Measurements from ENCODE around the gene MAGEA2B.
"Not testable (repeated sequence)": the region's sequence is repeated elsewhere in the genome, so short reads cannot be mapped to it uniquely, and the experiment has no call there.

MAGEA2B gene, protein sequence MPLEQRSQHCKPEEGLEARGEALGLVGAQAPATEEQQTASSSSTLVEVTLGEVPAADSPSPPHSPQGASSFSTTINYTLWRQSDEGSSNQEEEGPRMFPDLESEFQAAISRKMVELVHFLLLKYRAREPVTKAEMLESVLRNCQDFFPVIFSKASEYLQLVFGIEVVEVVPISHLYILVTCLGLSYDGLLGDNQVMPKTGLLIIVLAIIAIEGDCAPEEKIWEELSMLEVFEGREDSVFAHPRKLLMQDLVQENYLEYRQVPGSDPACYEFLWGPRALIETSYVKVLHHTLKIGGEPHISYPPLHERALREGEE

DNA sequence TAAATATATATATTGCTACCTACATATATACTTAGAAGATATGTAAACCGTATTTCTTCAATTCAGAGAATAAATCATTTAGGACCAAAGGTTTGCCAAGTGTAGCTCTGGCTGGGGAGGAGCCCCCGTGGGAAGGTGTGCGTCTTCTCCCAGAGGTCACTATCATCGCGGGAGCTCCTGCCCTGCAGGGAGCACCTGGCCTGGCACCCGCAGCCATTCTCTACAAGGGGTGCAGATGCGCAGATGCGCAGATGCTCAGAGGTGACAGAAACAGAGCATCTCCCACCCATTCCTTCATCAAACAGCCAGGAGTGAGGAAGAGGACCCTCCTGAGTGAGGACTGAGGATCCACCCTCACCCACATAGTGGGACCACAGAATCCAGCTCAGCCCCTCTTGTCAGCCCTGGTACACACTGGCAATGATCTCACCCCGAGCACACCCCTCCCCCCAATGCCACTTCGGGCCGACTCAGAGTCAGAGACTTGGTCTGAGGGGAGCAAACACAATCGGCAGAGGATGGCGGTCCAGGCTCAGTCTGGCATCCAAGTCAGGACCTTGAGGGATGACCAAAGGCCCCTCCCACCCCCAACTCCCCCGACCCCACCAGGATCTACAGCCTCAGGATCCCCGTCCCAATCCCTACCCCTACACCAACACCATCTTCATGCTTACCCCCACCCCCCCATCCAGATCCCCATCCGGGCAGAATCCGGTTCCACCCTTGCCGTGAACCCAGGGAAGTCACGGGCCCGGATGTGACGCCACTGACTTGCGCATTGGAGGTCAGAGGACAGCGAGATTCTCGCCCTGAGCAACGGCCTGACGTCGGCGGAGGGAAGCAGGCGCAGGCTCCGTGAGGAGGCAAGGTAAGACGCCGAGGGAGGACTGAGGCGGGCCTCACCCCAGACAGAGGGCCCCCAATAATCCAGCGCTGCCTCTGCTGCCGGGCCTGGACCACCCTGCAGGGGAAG, at the start of gene MAGEA2B:
Gene MAGEA2B, plus strand, starts transcription at position 814 of the 973 bp plus-strand sequence. CDS start 2,479 bp downstream, outside the sequence.
- not testable (repeated sequence) for H3K36me3 ChIP-seq (ENCODE audit: insufficient read depth, low read length); H3K9ac ChIP-seq (ENCODE audit: low read depth, low read length); H3K9me3 ChIP-seq (ENCODE audit: control insufficient read depth, insufficient read depth, low read length); H3K4me1 ChIP-seq (ENCODE audit: insufficient read depth, low read length)

DNA sequence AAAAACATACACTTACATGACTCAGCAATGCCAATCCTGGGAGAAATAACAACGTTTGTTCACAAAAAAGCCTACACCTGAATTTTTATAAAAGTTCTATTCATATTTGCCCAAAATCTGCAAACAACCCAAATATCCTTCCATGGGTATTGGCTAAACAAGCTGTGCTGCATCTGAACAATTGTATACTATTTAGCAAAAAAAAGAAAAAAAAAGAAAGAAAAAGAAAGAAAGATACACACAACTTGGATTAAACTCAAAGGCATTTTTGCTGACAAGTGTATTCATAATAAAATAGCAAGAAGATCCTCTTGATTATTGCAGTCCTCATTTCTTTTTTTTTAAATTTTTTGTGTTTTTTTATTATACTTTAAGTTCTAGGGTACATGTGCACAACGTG, 40.3 kb upstream of the MAGEA2B start:
- H3K9me3 ChIP-seq (ENCODE audit: control insufficient read depth, insufficient read depth, low read length) = no peaks in the 10 kb centered on the region
- H3K4me1 ChIP-seq (ENCODE audit: insufficient read depth, low read length) = no peaks in the 10 kb centered on the region
- H3K9ac ChIP-seq (ENCODE audit: low read depth, low read length) = no peak overlapping the region
- H3K36me3 ChIP-seq (ENCODE audit: insufficient read depth, low read length) = no peaks in the 10 kb centered on the region

DNA sequence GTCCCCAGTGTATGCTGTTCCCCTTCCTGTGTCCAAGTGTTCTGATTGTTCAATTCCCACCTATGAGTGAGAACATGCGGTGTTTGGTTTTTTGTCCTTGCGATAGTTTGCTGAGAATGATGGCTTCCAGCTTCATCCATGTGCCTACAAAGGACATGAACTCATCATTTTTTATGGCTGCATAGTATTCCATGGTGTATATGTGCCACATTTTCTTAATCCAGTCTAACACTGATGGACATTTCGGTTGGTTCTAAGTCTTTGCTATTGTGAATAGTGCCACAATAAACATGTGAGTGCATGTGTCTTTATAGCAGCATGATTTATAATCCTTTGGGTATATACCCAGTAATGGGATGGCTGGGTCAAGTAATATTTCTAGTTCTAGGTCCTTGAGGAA, 39.8 kb upstream of the MAGEA2B start:
- H3K36me3 ChIP-seq (ENCODE audit: insufficient read depth, low read length); H3K4me1 ChIP-seq (ENCODE audit: insufficient read depth, low read length); H3K9me3 ChIP-seq (ENCODE audit: control insufficient read depth, insufficient read depth, low read length): not testable (repeated sequence)

DNA sequence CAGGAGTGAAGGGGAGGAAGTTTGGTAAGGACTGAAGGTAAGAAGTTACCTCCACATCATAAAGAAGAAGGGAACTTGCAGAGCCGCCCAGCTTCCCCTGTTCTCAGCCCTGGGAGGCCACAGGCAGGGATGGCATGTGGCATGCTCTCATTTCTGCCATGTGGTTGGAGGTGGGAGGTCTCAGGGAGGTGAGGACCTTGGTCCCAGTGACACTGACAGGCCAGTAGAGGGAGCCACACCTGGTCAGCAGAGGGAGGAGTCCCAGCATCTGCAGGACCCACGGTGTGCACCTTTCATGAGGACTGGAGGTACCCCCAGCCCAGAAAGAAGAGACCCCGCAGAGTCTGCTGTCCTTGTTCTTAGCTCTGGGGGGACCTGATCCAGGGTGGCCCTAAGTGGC, 33.4 kb upstream of the MAGEA2B start:
- not testable (repeated sequence) for H3K9ac ChIP-seq (ENCODE audit: low read depth, low read length); H3K36me3 ChIP-seq (ENCODE audit: insufficient read depth, low read length); H3K9me3 ChIP-seq (ENCODE audit: control insufficient read depth, insufficient read depth, low read length); H3K4me1 ChIP-seq (ENCODE audit: insufficient read depth, low read length)

More for the DNA sequence above, 39.8 kb upstream of the MAGEA2B start:
- not testable (repeated sequence) for H3K9ac ChIP-seq (ENCODE audit: low read depth, low read length)

DNA sequence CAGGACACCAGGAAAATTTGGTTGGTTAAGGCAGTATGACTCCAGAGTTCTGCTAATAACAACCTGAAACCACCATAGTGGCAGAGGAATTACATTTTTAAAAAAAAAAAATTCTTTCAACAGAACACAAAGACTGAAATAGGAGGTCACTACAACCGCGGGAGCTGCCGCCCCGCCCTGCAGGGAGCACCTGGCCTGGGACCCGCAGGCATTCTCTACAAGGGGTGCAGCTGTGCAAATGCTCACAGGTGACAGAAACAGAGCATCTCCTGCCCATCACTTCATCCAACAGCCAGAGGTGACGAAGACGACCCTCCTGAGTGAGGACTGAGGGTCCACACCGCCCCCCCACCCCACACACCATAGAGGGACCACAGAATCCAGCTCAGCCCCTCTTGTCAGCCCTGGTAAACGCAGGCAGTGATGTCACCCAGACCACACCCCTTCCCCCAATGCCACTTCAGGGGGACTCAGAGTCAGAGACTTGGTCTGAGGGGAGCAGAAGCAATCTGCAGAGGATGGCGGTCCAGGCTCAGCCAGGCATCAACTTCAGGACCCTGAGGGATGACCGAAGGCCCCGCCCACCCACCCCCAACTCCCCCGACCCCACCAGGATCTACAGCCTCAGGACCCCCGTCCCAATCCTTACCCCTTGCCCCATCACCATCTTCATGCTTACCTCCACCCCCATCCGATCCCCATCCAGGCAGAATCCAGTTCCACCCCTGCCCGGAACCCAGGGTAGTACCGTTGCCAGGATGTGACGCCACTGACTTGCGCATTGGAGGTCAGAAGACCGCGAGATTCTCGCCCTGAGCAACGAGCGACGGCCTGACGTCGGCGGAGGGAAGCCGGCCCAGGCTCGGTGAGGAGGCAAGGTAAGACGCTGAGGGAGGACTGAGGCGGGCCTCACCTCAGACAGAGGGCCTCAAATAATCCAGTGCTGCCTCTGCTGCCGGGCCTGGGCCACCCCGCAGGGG, 16.2 kb upstream of the MAGEA2B start, which contains the start of gene MAGEA3:
Gene MAGEA3, plus strand, starts transcription at position 843 of the 980 bp plus-strand sequence. CDS start 2,039 bp downstream, outside the sequence.
- H3K9ac ChIP-seq (ENCODE audit: low read depth, low read length); H3K9me3 ChIP-seq (ENCODE audit: control insufficient read depth, insufficient read depth, low read length): not testable (repeated sequence)

DNA sequence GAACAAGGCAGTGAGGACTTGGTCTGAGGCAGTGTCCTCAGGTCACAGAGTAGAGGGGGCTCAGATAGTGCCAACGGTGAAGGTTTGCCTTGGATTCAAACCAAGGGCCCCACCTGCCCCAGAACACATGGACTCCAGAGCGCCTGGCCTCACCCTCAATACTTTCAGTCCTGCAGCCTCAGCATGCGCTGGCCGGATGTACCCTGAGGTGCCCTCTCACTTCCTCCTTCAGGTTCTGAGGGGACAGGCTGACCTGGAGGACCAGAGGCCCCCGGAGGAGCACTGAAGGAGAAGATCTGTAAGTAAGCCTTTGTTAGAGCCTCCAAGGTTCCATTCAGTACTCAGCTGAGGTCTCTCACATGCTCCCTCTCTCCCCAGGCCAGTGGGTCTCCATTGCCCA, 14.0 kb upstream of the MAGEA2B start:
- H3K36me3 ChIP-seq (ENCODE audit: insufficient read depth, low read length); H3K9ac ChIP-seq (ENCODE audit: low read depth, low read length); H3K9me3 ChIP-seq (ENCODE audit: control insufficient read depth, insufficient read depth, low read length); H3K4me1 ChIP-seq (ENCODE audit: insufficient read depth, low read length): not testable (repeated sequence)

More for the DNA sequence above, 16.2 kb upstream of the MAGEA2B start, which contains the start of gene MAGEA3:
- not testable (repeated sequence) for H3K36me3 ChIP-seq (ENCODE audit: insufficient read depth, low read length); H3K4me1 ChIP-seq (ENCODE audit: insufficient read depth, low read length)

DNA sequence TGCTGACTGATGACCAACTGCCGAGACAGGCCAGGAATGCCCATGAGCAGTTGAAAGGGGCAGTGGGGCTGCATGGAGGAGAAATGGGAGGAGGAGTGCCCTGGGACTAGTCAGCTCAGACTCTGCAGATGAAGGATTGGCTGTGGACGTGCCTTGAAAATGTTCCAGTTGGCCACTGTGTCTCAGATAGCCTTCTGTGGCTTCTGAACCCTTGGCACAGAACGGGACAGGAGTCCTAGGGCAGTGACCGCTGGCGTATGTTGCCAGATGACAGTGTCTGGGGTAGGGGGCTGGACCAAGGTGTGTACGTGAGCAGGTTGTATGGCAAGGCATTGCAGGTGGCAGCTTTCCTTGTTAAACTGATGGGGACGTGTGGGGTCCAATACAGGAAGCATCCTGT, 7.9 kb upstream of the MAGEA2B start:
- not testable (repeated sequence) for H3K9me3 ChIP-seq (ENCODE audit: control insufficient read depth, insufficient read depth, low read length); H3K36me3 ChIP-seq (ENCODE audit: insufficient read depth, low read length); H3K9ac ChIP-seq (ENCODE audit: low read depth, low read length); H3K4me1 ChIP-seq (ENCODE audit: insufficient read depth, low read length)

DNA sequence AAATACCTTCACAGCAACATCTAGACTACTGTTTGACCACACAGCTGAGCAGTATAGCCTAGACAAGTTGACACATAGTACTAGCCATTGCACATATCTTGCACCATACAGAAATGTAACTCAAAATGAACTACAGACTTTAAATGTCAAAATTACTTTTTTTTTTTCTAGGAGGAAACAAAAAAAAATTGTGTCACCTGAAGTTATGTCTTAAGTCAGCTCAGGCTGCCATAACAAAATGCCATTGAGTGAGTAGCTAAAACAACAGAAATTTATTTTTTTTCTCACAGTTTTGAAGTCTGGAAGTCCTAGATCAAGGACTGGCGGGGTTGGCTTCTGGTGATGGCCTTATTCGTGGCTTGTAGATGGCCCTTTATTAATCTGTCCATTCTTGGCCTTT, 5.3 kb upstream of the MAGEA2B start, which contains the start of gene CSAG2:
Gene CSAG2, minus strand, starts transcription at position 101 of the 400 bp plus-strand sequence. CDS start 161 bp downstream, outside the sequence.
- H3K9me3 ChIP-seq (ENCODE audit: control insufficient read depth, insufficient read depth, low read length); H3K36me3 ChIP-seq (ENCODE audit: insufficient read depth, low read length); H3K9ac ChIP-seq (ENCODE audit: low read depth, low read length); H3K4me1 ChIP-seq (ENCODE audit: insufficient read depth, low read length): not testable (repeated sequence)

DNA sequence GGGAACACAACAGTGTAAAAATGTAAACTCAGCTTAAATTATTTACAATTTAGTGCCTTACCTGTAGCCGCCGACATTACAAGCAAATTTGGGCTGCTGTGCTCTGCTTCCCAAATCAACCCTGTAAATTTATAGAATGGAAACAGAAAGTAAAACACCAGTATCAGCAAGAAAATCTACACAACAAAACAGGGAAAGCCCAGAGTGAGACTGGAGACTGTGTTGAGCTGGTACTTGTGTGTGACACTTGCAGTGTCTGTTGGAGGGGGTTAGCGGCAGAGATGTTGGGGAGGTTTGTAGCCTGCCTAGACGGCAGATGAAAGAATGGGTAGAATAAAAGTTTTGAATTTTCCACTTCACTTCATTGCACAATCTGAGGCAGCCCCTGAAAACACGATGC, 1.2 kb upstream of the MAGEA2B start:
- not testable (repeated sequence) for H3K4me1 ChIP-seq (ENCODE audit: insufficient read depth, low read length); H3K36me3 ChIP-seq (ENCODE audit: insufficient read depth, low read length); H3K9me3 ChIP-seq (ENCODE audit: control insufficient read depth, insufficient read depth, low read length); H3K9ac ChIP-seq (ENCODE audit: low read depth, low read length)

DNA sequence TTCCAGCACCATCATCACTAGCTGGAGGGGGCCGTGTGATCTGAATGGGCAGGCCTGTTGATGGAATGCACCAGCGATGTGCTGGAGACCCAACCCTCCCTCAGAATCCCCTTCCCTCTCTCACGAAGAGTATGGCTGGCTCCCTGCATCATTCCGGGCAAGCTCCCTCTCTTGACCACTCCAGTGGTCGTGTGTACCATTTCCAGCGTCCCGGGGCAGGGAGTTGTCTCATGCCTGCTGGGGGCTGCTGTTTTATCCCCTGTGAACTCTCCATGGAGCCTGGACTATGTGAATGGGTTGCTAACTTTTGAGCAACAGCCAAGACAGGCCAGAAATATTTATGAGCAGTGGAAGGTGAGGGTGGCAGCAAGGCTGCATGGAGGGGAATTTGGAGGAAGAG, 11.0 kb downstream of the MAGEA2B start:
- no peaks in the 10 kb centered on the region for H3K36me3 ChIP-seq (ENCODE audit: insufficient read depth, low read length)
- H3K4me1 ChIP-seq (ENCODE audit: insufficient read depth, low read length) = no peaks in the 10 kb centered on the region
- H3K9me3 ChIP-seq (ENCODE audit: control insufficient read depth, insufficient read depth, low read length) = no peaks in the 10 kb centered on the region
- no peak overlapping the region for H3K9ac ChIP-seq (ENCODE audit: low read depth, low read length)

DNA sequence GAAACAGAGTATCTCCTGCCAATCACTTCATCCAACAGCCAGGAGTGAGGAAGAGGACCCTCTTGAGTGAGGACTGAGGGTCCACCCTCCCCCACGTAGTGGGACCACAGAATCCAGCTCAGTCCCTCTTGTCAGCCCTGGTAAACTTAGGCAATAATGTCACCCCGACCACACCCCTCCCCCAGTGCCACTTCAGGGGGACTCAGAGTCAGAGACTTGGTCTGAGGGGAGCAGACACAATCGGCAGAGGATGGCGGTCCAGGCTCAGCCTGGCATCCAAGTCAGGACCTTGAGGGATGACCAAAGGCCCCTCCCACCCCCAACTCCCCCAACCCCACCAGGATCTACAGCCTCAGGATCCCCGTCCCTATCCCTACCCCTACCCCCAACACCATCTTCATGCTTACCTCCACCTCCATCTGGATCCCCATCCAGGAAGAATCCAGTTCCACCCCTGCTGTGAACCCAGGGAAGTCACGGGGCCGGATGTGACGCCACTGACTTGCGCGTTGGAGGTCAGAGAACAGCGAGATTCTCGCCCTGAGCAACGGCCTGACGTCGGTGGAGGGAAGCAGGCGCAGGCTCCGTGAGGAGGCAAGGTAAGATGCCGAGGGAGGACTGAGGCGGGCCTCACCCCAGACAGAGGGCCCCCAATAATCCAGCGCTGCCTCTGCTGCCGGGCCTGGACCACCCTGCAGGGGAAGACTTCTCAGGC, 19.0 kb downstream of the MAGEA2B start, which contains the start of the genes CSAG1 and MAGEA12:
Gene CSAG1, minus strand, starts transcription at position 461 of the 715 bp plus-strand sequence. CDS start 1,261 bp downstream, outside the sequence.
Gene MAGEA12, plus strand, starts transcription at position 497 of the 715 bp plus-strand sequence. CDS start 2,405 bp downstream, outside the sequence.
- Histone ChIP-seq H3K9ac (ENCODE audit: low read depth, low read length) (no peak within 1 kb of the TSS), H3K36me3 (ENCODE audit: insufficient read depth, low read length) (no peaks in the 10 kb centered on the region), H3K9me3 (ENCODE audit: control insufficient read depth, insufficient read depth, low read length) (no peaks in the 10 kb centered on the region), H3K4me1 (ENCODE audit: insufficient read depth, low read length) (no peaks in the 10 kb centered on the region)

DNA sequence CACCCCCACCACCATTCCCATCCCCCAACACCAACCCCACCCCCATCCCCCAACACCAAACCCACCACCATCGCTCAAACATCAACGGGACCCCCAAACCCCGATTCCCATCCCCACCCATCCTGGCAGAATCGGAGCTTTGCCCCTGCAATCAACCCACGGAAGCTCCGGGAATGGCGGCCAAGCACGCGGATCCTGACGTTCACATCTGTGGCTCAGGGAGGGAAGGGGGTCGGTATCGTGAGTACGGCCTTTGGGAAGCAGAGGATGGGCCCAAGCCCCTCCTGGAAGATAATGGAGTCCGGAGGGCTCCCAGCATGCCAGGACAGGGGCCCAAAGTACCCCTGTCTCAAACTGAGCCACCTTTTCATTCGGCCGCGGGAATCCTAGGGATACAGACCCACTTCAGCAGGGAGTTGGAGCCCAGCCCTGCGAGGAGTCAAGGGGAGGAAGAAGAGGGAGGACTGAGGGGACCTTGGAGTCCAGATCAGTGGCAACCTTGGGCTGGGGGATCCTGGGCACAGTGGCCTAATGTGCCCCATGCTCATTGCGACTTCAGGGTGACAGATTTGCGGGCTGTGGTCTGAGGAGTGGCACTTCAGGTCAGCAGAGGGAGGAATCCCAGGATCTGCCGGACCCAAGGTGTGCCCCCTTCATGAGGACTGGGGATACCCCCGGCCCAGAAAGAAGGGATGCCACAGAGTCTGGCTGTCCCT, 19.9 kb downstream of the MAGEA2B start:
- H3K4me1 ChIP-seq (ENCODE audit: insufficient read depth, low read length); H3K9me3 ChIP-seq (ENCODE audit: control insufficient read depth, insufficient read depth, low read length); H3K9ac ChIP-seq (ENCODE audit: low read depth, low read length); H3K36me3 ChIP-seq (ENCODE audit: insufficient read depth, low read length): not testable (repeated sequence)

DNA sequence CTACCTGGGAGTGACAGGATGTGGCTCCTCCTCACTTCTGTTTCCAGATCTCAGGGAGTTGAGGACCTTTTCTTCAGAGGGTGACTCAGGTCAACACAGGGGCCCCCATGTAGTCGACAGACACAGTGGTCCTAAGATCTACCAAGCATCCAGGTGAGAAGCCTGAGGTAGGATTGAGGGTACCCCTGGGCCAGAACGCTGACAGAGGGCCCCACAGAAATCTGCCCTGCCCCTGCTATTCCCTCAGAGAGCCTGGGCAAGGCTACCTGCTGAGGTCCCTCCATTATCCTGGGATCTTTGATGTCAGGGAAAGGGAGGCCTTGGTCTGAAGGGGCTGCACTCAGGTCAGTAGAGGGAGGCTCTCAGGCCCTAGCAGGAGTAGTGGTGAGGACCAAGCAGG, 20.7 kb downstream of the MAGEA2B start:
- no peaks in the 10 kb centered on the region for H3K4me1 ChIP-seq (ENCODE audit: insufficient read depth, low read length)
- no peak overlapping the region for H3K9ac ChIP-seq (ENCODE audit: low read depth, low read length)
- no peaks in the 10 kb centered on the region for H3K9me3 ChIP-seq (ENCODE audit: control insufficient read depth, insufficient read depth, low read length)

More for the DNA sequence above, 20.7 kb downstream of the MAGEA2B start:
- no peaks in the 10 kb centered on the region for H3K36me3 ChIP-seq (ENCODE audit: insufficient read depth, low read length)
